ENCODE measurements around the gene PUM1.

GRCh38 chr1:30902593-30903290 is 162.8 kb downstream of the PUM1 start:
- no peak for TF ChIP-seq CTCF (IDR thresholded peaks at IDR 0.05)
- TF ChIP-seq ZFX (IDR thresholded peaks at IDR 0.05; ENCODE audit: borderline replicate concordance): no peak

All from 22Rv1 (cell line).